Stomach (tissue), 9 donors: Measurements from ENCODE around the gene PTPRK. TPM values are rescaled to one million over a fixed set of nuclear protein-coding genes. Genes with fewer than 3 reads are reported as not detected.

Source experiments
- DNase-seq, 2 donors: peaks; one replicate each; pipeline versions ENCODE4 v3.0.0 to v3.0.0-alpha.2; 2013 to 2019
- H3K27ac ChIP-seq, 5 donors: fragments of 200-600 bp in 4 of 5; sonication (generic) in 4 of 5; one replicate each; pipeline ENCODE4 v1.5.1; 2013 to 2019; ENCODE audit warnings: mild to moderate bottlenecking in 1 of 5, moderate library complexity in 1 of 5
- H3K27me3 ChIP-seq, 3 donors: fragments of 200-600 bp; sonication (generic); one replicate each; pipeline ENCODE4 v1.5.1; 2017 to 2019; ENCODE audit warnings: mixed run types in 1 of 3
- H3K36me3 ChIP-seq, 4 donors: fragments of 200-600 bp; sonication (generic); 1 replicate in 3 of 4; 2 replicates in 1 of 4; pipeline ENCODE4 v1.5.1; 2016 to 2019
- H3K4me1 ChIP-seq, 4 donors: fragments of 200-600 bp; sonication (generic); one replicate each; pipeline ENCODE4 v1.5.1; 2016 to 2019
- H3K4me3 ChIP-seq, 4 donors: fragments of 200-600 bp; sonication (generic) in 3 of 4; one replicate each; pipeline ENCODE4 v1.5.1; 2016 to 2019; ENCODE audit warnings: mild to moderate bottlenecking in 1 of 4
- H3K9me3 ChIP-seq, 4 donors: fragments of 200-600 bp; sonication (generic); one replicate each; pipeline ENCODE4 v1.5.1; 2016 to 2019
- CTCF ChIP-seq, 7 experiments: fragments of 450-650 bp in 4 of 7; fragments of 200-600 bp in 3 of 7; sonication (generic) in 3 of 7; IDR thresholded peaks; one replicate each; pipeline ENCODE4 v1.5.1; 2016 to 2019; ENCODE audit warnings: antibody characterized with exemption in 7 of 7, control low read depth in 2 of 7, mild to moderate bottlenecking in 1 of 7
- EP300 ChIP-seq: sonication (generic); formaldehyde crosslinking; IDR thresholded peaks from one replicate; pipeline ENCODE4 v1.6.1; 2017; ENCODE audit warnings: antibody characterized with exemption
- POLR2A ChIP-seq, 4 donors: fragments of 450-650 bp; IDR thresholded peaks; one replicate each; pipeline ENCODE4 v1.6.1; 2016; ENCODE audit warnings: antibody characterized with exemption in 4 of 4, control low read depth in 2 of 4, mild to moderate bottlenecking in 1 of 4, moderate library complexity in 1 of 4
- POLR2AphosphoS5 ChIP-seq, 3 donors: sonication (generic); formaldehyde crosslinking; IDR thresholded peaks; one replicate each; pipeline ENCODE4 v1.6.1; 2016; ENCODE audit warnings: antibody characterized with exemption in 3 of 3
- WGBS, 5 donors: extraction: QIAGEN DNeasy Blood & Tissue Kit in 3 of 5; methylation state at CpG; one replicate each; pipeline versions ENCODE4 v1.1.5 to v1.1.7; 2013 to 2018; 5-methylcytosine and 5-hydroxymethylcytosine counted together
- intact Hi-C: fragments of 100-400 bp; cut with DNase I; formaldehyde crosslinking; loops from one replicate; pipeline ENCODE4 v1.15.1; 2023; ENCODE audit warnings: low total_unique reads
- polyA plus RNA-seq, 3 donors: library from polyadenylated mRNA; stranded (reverse); fragments of 200-250 nt; gene quantifications; one replicate each; pipeline ENCODE4 v1.2.3, GENCODE V29; 2013
- total RNA-seq, 5 donors: library from RNA; depleted of rRNA; stranded (reverse); fragments of >200 nt; gene quantifications; one replicate each; pipeline versions ENCODE4 v1.1.0 to v1.2.3, GENCODE V29; 2014 to 2016
- donor health status: healthy with polysubstance abuse.
- donor health status: Bipolar disorder and iron deficiency.
- donor health status: healthy.

Gene PTPRK
- total and polyA plus RNA-seq, 8 donors, result 7.0 to 644 (median 114) TPM

GRCh38 chr6:128528241-128528640 lies 7.8 kb upstream of the PTPRK start:
- Histone ChIP-seq H3K36me3 (no peaks in the 10 kb centered on the region), H3K9me3 (no peaks in the 10 kb centered on the region), H3K27ac (no peak overlapping the region), H3K4me1 (no peaks in the 10 kb centered on the region), H3K4me3 (no peak overlapping the region), H3K27me3 (no peaks in the 10 kb centered on the region)
- intact Hi-C loops, result no loop called here
- TF ChIP-seq POLR2A (IDR thresholded peaks at IDR 0.05) (no peak), POLR2AphosphoS5 (IDR thresholded peaks at IDR 0.05) (no peak), CTCF (IDR thresholded peaks at IDR 0.05) (no peak), EP300 (no peak)
- no peak for DNase-seq

DNA sequence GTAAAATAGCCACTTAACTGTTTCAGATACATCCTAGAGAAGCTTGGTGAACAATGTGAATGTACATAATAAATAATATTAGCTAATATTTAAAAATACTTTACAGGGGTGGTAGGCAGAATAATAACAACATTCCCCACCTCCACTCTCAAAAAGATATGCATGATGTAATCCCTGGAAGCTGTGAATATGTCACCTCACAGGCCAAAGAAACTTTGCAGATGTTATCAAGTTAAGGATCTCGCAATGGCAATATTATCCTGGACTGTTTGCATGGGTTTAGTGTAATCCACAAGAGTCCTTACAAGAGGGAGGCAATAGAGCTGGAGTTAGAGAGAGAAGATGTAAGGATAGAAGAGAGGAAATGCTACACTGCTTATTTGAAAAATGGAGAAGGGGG lies 7.0 kb upstream of the PTPRK start:
- no peaks in the 10 kb centered on the region for H3K4me1 ChIP-seq
- intact Hi-C loops, result no loop called here
- no peak overlapping the region for H3K4me3 ChIP-seq
- no peak overlapping the region for H3K27ac ChIP-seq
- no peak for TF ChIP-seq CTCF (IDR thresholded peaks at IDR 0.05)
- no peak for TF ChIP-seq POLR2A (IDR thresholded peaks at IDR 0.05)
- TF ChIP-seq EP300, result no peak
- no peak for TF ChIP-seq POLR2AphosphoS5 (IDR thresholded peaks at IDR 0.05)
- H3K27me3 ChIP-seq, result no peaks in the 10 kb centered on the region
- 54 to 76% (median 65%) methylated on average over 1 of the region's 1 CpG for WGBS, 5 donors
- H3K9me3 ChIP-seq, result no peaks in the 10 kb centered on the region
- no peaks in the 10 kb centered on the region for H3K36me3 ChIP-seq
- no peak for DNase-seq

DNA sequence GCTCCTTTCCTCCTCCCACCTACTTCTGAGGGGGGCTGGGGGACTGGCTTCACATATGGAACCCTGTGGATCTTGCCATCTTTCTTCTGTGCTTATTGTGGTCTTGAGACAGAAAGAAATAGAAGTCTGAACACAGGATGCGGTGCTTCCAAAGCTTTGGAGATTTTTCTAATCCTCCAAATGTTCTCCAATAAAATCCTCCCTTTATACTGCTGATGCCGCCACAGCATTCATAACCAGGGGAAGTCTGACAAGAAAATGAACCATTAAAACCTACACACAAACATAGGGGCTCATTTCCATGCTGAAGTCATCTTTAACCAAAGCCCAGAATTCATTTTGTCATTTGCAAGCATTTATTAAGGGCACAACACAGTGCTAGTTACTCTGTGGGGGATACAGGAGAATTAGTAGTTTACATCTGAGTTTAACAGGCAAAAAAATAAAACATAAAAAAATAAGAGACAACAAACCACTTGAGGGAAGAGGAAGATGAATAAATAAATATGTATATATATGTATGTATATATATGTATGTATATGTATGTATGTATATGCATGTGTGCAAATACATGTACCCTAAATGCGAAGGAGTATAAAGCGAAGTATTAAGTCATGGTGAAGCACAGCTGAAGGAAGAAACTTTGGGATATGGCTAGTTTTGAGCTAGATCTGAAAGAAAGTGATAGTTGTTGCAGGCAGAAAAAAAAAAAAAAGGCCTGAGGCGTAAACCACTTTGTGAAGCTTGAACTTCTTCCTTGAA lies 5.9 kb upstream of the PTPRK start:
- Histone ChIP-seq H3K4me1 (peaks cover 0 to 9% (median 1%) of the 10 kb centered on the region in 4 donors), H3K27ac (no peak overlapping the region), H3K9me3 (no peaks in the 10 kb centered on the region), H3K27me3 (no peaks in the 10 kb centered on the region), H3K4me3 (no peak overlapping the region), H3K36me3 (no peaks in the 10 kb centered on the region)
- TF ChIP-seq POLR2AphosphoS5 (IDR thresholded peaks at IDR 0.05) (no peak), EP300 (no peak), POLR2A (IDR thresholded peaks at IDR 0.05) (no peak), CTCF (IDR thresholded peaks at IDR 0.05) (no peak)
- intact Hi-C loops, result no loop called here
- DNase-seq, result no peak
- WGBS, 5 donors, result 88 to 95% (median 93%) methylated on average over 5 of the region's 5 CpGs

DNA sequence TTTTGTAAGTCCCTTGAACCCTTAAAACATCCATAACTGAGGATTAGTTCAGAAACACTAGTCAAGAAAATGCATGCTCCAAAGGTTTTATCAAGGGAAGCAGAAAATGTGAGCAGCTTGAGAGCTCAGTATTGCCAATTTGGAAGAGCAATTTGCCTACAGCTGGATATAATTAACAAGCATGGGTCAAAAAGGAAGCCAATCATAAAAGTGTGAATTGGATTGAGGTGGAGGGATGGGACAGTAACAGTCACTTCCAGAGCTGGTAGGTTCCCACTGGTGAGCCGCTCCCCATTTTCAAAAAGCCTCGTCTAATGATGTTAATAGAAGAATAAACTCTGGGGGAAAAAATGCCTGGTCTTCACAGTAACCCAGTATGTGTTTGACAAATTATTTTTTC lies 5.0 kb upstream of the PTPRK start:
- H3K4me1 ChIP-seq, result peaks cover 0 to 12% (median 3%) of the 10 kb centered on the region in 4 donors
- intact Hi-C loops, result no loop called here
- no peak overlapping the region for H3K27ac ChIP-seq
- 86 to 96% (median 88%) methylated on average over 2 of the region's 2 CpGs for WGBS, 5 donors
- TF ChIP-seq CTCF (IDR thresholded peaks at IDR 0.05), result no peak
- TF ChIP-seq POLR2A (IDR thresholded peaks at IDR 0.05), result no peak
- TF ChIP-seq POLR2AphosphoS5 (IDR thresholded peaks at IDR 0.05), result no peak
- no peaks in the 10 kb centered on the region for H3K9me3 ChIP-seq
- DNase-seq, result no peak
- no peaks in the 10 kb centered on the region for H3K36me3 ChIP-seq
- H3K27me3 ChIP-seq, result peaks cover 0 to 6% (median 0%) of the 10 kb centered on the region in 3 donors
- H3K4me3 ChIP-seq, result no peak overlapping the region
